Measurements from ENCODE around the gene CCDC159.
"Not testable (repeated sequence)": the region's sequence is repeated elsewhere in the genome, so short reads cannot be mapped to it uniquely, and the experiment has no call there.

The CCDC159 gene

GRCh38 chr19:11346104-11346940, at the start of gene CCDC159, which contains the start of gene TMEM205:
Gene CCDC159 (plus strand): TSS chr19:11346519. CDS start chr19:11346607, 88 bp downstream.
Gene TMEM205 (minus strand): TSS chr19:11346268. CDS start chr19:11345619, 649 bp downstream.
- DNase-seq (ENCODE audit: low spot score): peak; percentile 99

GRCh38 chr19:11299946-11300810, 46.1 kb upstream of the CCDC159 start:
- no peak for DNase-seq (ENCODE audit: low spot score)

- no peak for DNase-seq (ENCODE audit: low spot score)
Observed at GRCh38 chr19:11300811-11301120, 45.6 kb upstream of the CCDC159 start.

- no peak for DNase-seq (ENCODE audit: low spot score)
Observed at GRCh38 chr19:11304936-11305335, 41.4 kb upstream of the CCDC159 start.

- no peak for DNase-seq (ENCODE audit: low spot score)
Observed at GRCh38 chr19:11306337-11306736, 40.0 kb upstream of the CCDC159 start.

GRCh38 chr19:11320278-11320995, 25.9 kb upstream of the CCDC159 start:
- not testable (repeated sequence) for DNase-seq (ENCODE audit: low spot score)

GRCh38 chr19:11321191-11322126, 24.9 kb upstream of the CCDC159 start:
- DNase-seq (ENCODE audit: low spot score): no peak

- no peak for DNase-seq (ENCODE audit: low spot score)
Observed at GRCh38 chr19:11322269-11323024, 23.9 kb upstream of the CCDC159 start.

GRCh38 chr19:11323601-11324078, 22.7 kb upstream of the CCDC159 start:
- no peak for DNase-seq (ENCODE audit: low spot score)

- no peak for DNase-seq (ENCODE audit: low spot score)
Observed at GRCh38 chr19:11324079-11324661, 22.1 kb upstream of the CCDC159 start.

- DNase-seq (ENCODE audit: low spot score): no peak
Observed at GRCh38 chr19:11324748-11325389, 21.4 kb upstream of the CCDC159 start.

- DNase-seq (ENCODE audit: low spot score): no peak
Observed at GRCh38 chr19:11325544-11325943, 20.8 kb upstream of the CCDC159 start.

GRCh38 chr19:11330127-11330526, 16.2 kb upstream of the CCDC159 start:
- no peak for DNase-seq (ENCODE audit: low spot score)

- DNase-seq (ENCODE audit: low spot score): no peak
Observed at GRCh38 chr19:11331502-11331901, 14.8 kb upstream of the CCDC159 start.

GRCh38 chr19:11332822-11333221, 13.5 kb upstream of the CCDC159 start:
- no peak for DNase-seq (ENCODE audit: low spot score)

- DNase-seq (ENCODE audit: low spot score): peak; percentile 58
Observed at GRCh38 chr19:11333838-11334237, 12.5 kb upstream of the CCDC159 start.

GRCh38 chr19:11335449-11336146, 10.7 kb upstream of the CCDC159 start:
- no peak for DNase-seq (ENCODE audit: low spot score)

- no peak for DNase-seq (ENCODE audit: low spot score)
Observed at GRCh38 chr19:11337080-11337479, 9.2 kb upstream of the CCDC159 start.

GRCh38 chr19:11338121-11338520, 8.2 kb upstream of the CCDC159 start:
- DNase-seq (ENCODE audit: low spot score): no peak

Data from RKO (cell line).